Suprapubic skin (tissue), 4 donors: Measurements from ENCODE around the gene ATN1. TPM values are rescaled to one million over a fixed set of nuclear protein-coding genes. Genes with fewer than 3 reads are reported as not detected.

ENCODE experiments used
- DNase-seq, 2 donors: peaks; one replicate each; pipeline ENCODE4 v3.0.0-alpha.2; 2019; ENCODE audit warnings: low spot score in 2 of 2
- H3K27ac ChIP-seq: fragments of 200-600 bp; sonication (generic); one replicate; pipeline ENCODE4 v1.5.1; 2019
- H3K27me3 ChIP-seq: fragments of 200-600 bp; sonication (generic); one replicate; pipeline ENCODE4 v1.5.1; 2019
- H3K36me3 ChIP-seq: fragments of 200-600 bp; sonication (generic); one replicate; pipeline ENCODE4 v1.5.1; 2019
- H3K4me1 ChIP-seq: fragments of 200-600 bp; sonication (generic); one replicate; pipeline ENCODE4 v1.5.1; 2019
- H3K4me3 ChIP-seq: fragments of 200-600 bp; sonication (generic); one replicate; pipeline ENCODE4 v1.5.1; 2019; ENCODE audit warnings: mild to moderate bottlenecking
- H3K9me3 ChIP-seq: fragments of 200-600 bp; sonication (generic); one replicate; pipeline ENCODE4 v1.5.1; 2019
- EP300 ChIP-seq: sonication (generic); formaldehyde crosslinking; IDR thresholded peaks from one replicate; pipeline ENCODE4 v1.6.1; 2017; ENCODE audit warnings: antibody characterized with exemption
- POLR2A ChIP-seq, 2 donors: fragments of 450-650 bp; IDR thresholded peaks; one replicate each; pipeline ENCODE4 v1.6.1; 2017; ENCODE audit warnings: antibody characterized with exemption in 2 of 2, mild to moderate bottlenecking in 2 of 2, moderate library complexity in 2 of 2
- POLR2AphosphoS5 ChIP-seq, 3 donors: sonication (generic); formaldehyde crosslinking; IDR thresholded peaks; one replicate each; pipeline ENCODE4 v1.6.1; 2017; ENCODE audit warnings: antibody characterized with exemption in 3 of 3
- WGBS: methylation state at CpG from one replicate; pipeline ENCODE4 v1.1.5; 2018; 5-methylcytosine and 5-hydroxymethylcytosine counted together
- total RNA-seq, 4 donors: library from RNA; depleted of rRNA; stranded (reverse); fragments of >200 nt; gene quantifications; one replicate each; pipeline ENCODE4 v1.1.0, GENCODE V29; 2016
- TF ChIP-seq, protein P1 (sequence below), 2 donors: fragments of 200-600 bp in 1 of 2; fragments of 450-650 bp in 1 of 2; sonication (generic) in 1 of 2; IDR thresholded peaks; one replicate each; pipeline ENCODE4 v1.5.1; 2016 to 2019; ENCODE audit warnings: antibody characterized with exemption in 2 of 2, mild to moderate bottlenecking in 1 of 2, moderate library complexity in 1 of 2

Gene ATN1
- total RNA-seq, 4 donors from 2014 or later = 58.4 to 137 (median 67.7) TPM

DNA sequence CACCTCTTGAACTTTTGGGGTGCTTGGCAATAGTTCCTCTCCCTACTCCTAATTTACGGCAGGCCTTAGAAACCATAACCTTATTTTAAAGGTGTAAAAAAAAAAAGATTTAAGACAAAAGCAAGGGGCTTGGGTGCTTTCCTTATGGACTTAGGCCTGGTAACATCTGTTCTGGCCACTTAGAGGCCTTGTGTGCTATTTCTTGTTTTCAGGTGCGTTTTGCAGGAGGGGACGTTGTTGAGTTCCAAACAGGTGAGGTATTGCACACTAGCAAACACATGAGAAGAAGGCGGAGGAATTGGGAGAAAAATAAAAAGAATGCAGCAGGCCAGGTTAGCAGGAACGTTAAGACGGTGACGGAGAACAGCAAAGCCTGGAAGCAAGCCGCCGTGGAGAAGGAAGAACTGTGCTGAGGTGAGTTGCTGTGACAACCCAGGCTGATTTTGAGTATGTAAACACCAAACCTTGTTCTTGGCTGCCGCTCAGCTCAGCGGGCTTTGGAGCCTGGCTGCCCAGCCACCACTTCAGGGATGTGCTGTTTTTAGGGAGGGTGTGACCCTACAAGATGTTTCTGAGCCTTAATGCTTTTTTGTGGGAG is 60.3 kb downstream of the ATN1 start:
- peaks cover 16% of the 10 kb centered on the region for H3K36me3 ChIP-seq

More for the DNA sequence above, 60.3 kb downstream of the ATN1 start:
- TF ChIP-seq EP300 (no peak), POLR2A (IDR thresholded peaks at IDR 0.05) (no peak), POLR2AphosphoS5 (IDR thresholded peaks at IDR 0.05) (no peak)
- TF ChIP-seq, protein P1, sequence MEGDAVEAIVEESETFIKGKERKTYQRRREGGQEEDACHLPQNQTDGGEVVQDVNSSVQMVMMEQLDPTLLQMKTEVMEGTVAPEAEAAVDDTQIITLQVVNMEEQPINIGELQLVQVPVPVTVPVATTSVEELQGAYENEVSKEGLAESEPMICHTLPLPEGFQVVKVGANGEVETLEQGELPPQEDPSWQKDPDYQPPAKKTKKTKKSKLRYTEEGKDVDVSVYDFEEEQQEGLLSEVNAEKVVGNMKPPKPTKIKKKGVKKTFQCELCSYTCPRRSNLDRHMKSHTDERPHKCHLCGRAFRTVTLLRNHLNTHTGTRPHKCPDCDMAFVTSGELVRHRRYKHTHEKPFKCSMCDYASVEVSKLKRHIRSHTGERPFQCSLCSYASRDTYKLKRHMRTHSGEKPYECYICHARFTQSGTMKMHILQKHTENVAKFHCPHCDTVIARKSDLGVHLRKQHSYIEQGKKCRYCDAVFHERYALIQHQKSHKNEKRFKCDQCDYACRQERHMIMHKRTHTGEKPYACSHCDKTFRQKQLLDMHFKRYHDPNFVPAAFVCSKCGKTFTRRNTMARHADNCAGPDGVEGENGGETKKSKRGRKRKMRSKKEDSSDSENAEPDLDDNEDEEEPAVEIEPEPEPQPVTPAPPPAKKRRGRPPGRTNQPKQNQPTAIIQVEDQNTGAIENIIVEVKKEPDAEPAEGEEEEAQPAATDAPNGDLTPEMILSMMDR (IDR thresholded peaks at IDR 0.05) = no peak
- peaks cover 5% of the 10 kb centered on the region for H3K4me1 ChIP-seq
- DNase-seq = no peak
- H3K27ac ChIP-seq = peak overlapping the region; percentile 71
- no peaks in the 10 kb centered on the region for H3K27me3 ChIP-seq
- 69% methylated on average over 11 of the region's 11 CpGs for WGBS
- H3K9me3 ChIP-seq = no peaks in the 10 kb centered on the region
- H3K4me3 ChIP-seq = no peak overlapping the region

Other genes with a start within 250 kb of the ATN1 start
- gene ZNF384, start 238.6 kb upstream of the ATN1 start, total RNA-seq = 10 to 100 TPM; 34.5 to 72.0 (median 42.2) TPM
- gene PIANP, start 227.1 kb upstream of the ATN1 start, total RNA-seq = not detected
- 10 to 100 TPM; 50.2 to 70.7 (median 66.6) TPM for gene COPS7A, start 203.9 kb upstream of the ATN1 start, total RNA-seq
- 100 to 1,000 TPM; 147 to 195 (median 180) TPM for gene MLF2, start 174.8 kb upstream of the ATN1 start, total RNA-seq
- gene PTMS, start 161.6 kb upstream of the ATN1 start, total RNA-seq = 100 to 1,000 TPM in 2 of 4 donors, 10 to 100 TPM in 2; 91.2 to 128 (median 99.8) TPM
- gene LAG3, start 155.4 kb upstream of the ATN1 start, total RNA-seq = 1 to 10 TPM in 1 of 4 donors, under 1 TPM in 1, not detected in 2; 0.60 to 1.4 TPM
- 1 to 10 TPM; 2.5 to 5.4 (median 3.9) TPM for gene CD4, start 138.4 kb upstream of the ATN1 start, total RNA-seq
- gene GPR162, start 106.1 kb upstream of the ATN1 start, total RNA-seq = 1 to 10 TPM in 2 of 4 donors, under 1 TPM in 2; 0.47 to 2.1 (median 1.0) TPM
- gene P3H3, start 99.6 kb upstream of the ATN1 start, total RNA-seq = 10 to 100 TPM in 3 of 4 donors, 1 to 10 TPM in 1; 5.0 to 30.5 (median 14.3) TPM
- 1 to 10 TPM in 2 of 4 donors, under 1 TPM in 1, not detected in 1; 0.72 to 1.5 (median 1.4) TPM for gene GNB3, start 87.0 kb upstream of the ATN1 start, total RNA-seq
- 1 to 10 TPM; 4.8 to 8.9 (median 5.9) TPM for gene CDCA3, start 76.7 kb upstream of the ATN1 start, total RNA-seq
- 10 to 100 TPM; 54.7 to 71.8 (median 68.9) TPM for gene USP5, start 75.8 kb upstream of the ATN1 start, total RNA-seq
- gene TPI1, start 60.4 kb upstream of the ATN1 start, total RNA-seq = 100 to 1,000 TPM; 185 to 498 (median 405) TPM
- gene SPSB2, start 54.7 kb upstream of the ATN1 start, total RNA-seq = 10 to 100 TPM in 1 of 4 donors, 1 to 10 TPM in 3; 3.0 to 16.5 (median 7.5) TPM
- gene LRRC23, start 23.1 kb upstream of the ATN1 start, total RNA-seq = 10 to 100 TPM in 2 of 4 donors, 1 to 10 TPM in 2; 4.3 to 15.8 (median 8.5) TPM
- 10 to 100 TPM in 1 of 4 donors, 1 to 10 TPM in 3; 1.3 to 15.4 (median 6.9) TPM for gene ENO2, start 13.4 kb upstream of the ATN1 start, total RNA-seq
- not detected for gene RNU7-1, start 15.9 kb downstream of the ATN1 start, total RNA-seq
- 100 to 1,000 TPM; 251 to 495 (median 436) TPM for gene C12orf57, start 16.1 kb downstream of the ATN1 start, total RNA-seq
- gene PTPN6, start 23.4 kb downstream of the ATN1 start, total RNA-seq = 10 to 100 TPM; 18.5 to 59.1 (median 39.4) TPM
- 100 to 1,000 TPM; 161 to 232 (median 207) TPM for gene PHB2, start 42.7 kb downstream of the ATN1 start, total RNA-seq
- 10 to 100 TPM; 12.3 to 27.0 (median 22.1) TPM for gene EMG1, start 43.0 kb downstream of the ATN1 start, total RNA-seq
- gene LPCAT3, start 90.5 kb downstream of the ATN1 start, total RNA-seq = 10 to 100 TPM; 51.3 to 79.3 (median 56.8) TPM
- gene C1S, start 132.8 kb downstream of the ATN1 start, total RNA-seq = 10 to 100 TPM; 62.6 to 99.6 (median 65.6) TPM
- gene C1R, start 164.5 kb downstream of the ATN1 start, total RNA-seq = 100 to 1,000 TPM in 2 of 4 donors, 10 to 100 TPM in 2; 70.2 to 166 (median 95.4) TPM
- gene C1RL, start 181.3 kb downstream of the ATN1 start, total RNA-seq = 10 to 100 TPM; 28.5 to 50.8 (median 34.7) TPM
- 1 to 10 TPM in 1 of 4 donors, under 1 TPM in 1, not detected in 2; 0.98 to 2.1 TPM for gene RBP5, start 200.9 kb downstream of the ATN1 start, total RNA-seq
- gene CLSTN3, start 202.4 kb downstream of the ATN1 start, total RNA-seq = 10 to 100 TPM; 29.9 to 69.8 (median 39.1) TPM